Measurements from ENCODE around the gene DDAH1.
A peak's percentile ranks its signal among the peaks of the same experiment; 100 is the strongest.
"Not testable (repeated sequence)": the region's sequence is repeated elsewhere in the genome, so short reads cannot be mapped to it uniquely, and the experiment has no call there.

DDAH1 gene

DNA sequence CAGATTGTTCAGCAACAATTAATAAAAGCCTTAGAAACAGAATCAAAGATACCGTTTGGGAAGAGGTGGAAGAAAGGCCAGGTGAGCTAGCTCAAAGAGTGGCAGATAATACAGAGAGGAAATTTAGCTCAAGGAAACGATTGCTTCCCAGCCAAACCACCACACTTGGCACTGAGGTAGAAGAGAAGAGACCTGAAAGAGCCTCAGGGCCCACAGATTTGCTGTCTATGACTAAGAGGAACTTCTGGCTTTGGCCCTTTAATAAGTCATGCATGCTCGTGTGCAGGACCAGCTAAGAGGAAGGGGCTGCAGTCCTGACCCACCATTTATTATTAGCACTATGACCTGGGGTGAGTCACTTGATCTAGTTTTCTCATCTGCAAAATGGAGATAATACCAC is 115.7 kb downstream of the DDAH1 start:
- H3K27me3 ChIP-seq (ENCODE audit: insufficient read depth, low read length, poor library complexity, severe bottlenecking): no peaks in the 10 kb centered on the region
- no peak overlapping the region for H3K4me2 ChIP-seq (ENCODE audit: low read depth, low read length, poor library complexity, severe bottlenecking)
- no peaks in the 10 kb centered on the region for H3K4me1 ChIP-seq (ENCODE audit: insufficient read depth, low read length, poor library complexity, severe bottlenecking)
- H3K4me3 ChIP-seq (ENCODE audit: low read length, poor library complexity, severe bottlenecking): no peak overlapping the region
- no peaks in the 10 kb centered on the region for H3K36me3 ChIP-seq (ENCODE audit: insufficient read depth, low read length)
- no peaks in the 10 kb centered on the region for H3K9me2 ChIP-seq (replicated peaks; ENCODE audit: low read depth, low read length)
- H3K9ac ChIP-seq (ENCODE audit: low read depth, low read length, poor library complexity, severe bottlenecking): no peak overlapping the region
- H3K9me3 ChIP-seq (ENCODE audit: insufficient read depth, low read depth, low read length): no peaks in the 10 kb centered on the region
- H3K79me2 ChIP-seq (ENCODE audit: insufficient read depth, low read length): no peaks in the 10 kb centered on the region
- H2AFZ ChIP-seq (ENCODE audit: low read length): no peak overlapping the region
- H4K20me1 ChIP-seq (ENCODE audit: insufficient read depth, low read length, poor library complexity, severe bottlenecking): no peaks in the 10 kb centered on the region
- no peak for TF ChIP-seq EZH2phosphoT487 (IDR thresholded peaks at IDR 0.05; ENCODE audit: borderline replicate concordance)
- TF ChIP-seq, protein P1, sequence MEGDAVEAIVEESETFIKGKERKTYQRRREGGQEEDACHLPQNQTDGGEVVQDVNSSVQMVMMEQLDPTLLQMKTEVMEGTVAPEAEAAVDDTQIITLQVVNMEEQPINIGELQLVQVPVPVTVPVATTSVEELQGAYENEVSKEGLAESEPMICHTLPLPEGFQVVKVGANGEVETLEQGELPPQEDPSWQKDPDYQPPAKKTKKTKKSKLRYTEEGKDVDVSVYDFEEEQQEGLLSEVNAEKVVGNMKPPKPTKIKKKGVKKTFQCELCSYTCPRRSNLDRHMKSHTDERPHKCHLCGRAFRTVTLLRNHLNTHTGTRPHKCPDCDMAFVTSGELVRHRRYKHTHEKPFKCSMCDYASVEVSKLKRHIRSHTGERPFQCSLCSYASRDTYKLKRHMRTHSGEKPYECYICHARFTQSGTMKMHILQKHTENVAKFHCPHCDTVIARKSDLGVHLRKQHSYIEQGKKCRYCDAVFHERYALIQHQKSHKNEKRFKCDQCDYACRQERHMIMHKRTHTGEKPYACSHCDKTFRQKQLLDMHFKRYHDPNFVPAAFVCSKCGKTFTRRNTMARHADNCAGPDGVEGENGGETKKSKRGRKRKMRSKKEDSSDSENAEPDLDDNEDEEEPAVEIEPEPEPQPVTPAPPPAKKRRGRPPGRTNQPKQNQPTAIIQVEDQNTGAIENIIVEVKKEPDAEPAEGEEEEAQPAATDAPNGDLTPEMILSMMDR (conservative IDR thresholded peaks at IDR 0.05; ENCODE audit: low read length): no peak
- H3F3A ChIP-seq (ENCODE audit: low read depth): no peaks in the 10 kb centered on the region

- Histone ChIP-seq H3F3A (ENCODE audit: low read depth) (no peaks in the 10 kb centered on the region), H3K4me3 (ENCODE audit: low read length, poor library complexity, severe bottlenecking) (no peak overlapping the region), H3K4me2 (ENCODE audit: low read depth, low read length, poor library complexity, severe bottlenecking) (no peak overlapping the region), H3K27me3 (ENCODE audit: insufficient read depth, low read length, poor library complexity, severe bottlenecking) (no peaks in the 10 kb centered on the region), H3K79me2 (ENCODE audit: insufficient read depth, low read length) (no peaks in the 10 kb centered on the region), H2AFZ (ENCODE audit: low read length) (no peak overlapping the region), H3K9me3 (ENCODE audit: insufficient read depth, low read depth, low read length) (no peaks in the 10 kb centered on the region), H3K4me1 (ENCODE audit: insufficient read depth, low read length, poor library complexity, severe bottlenecking) (peaks cover 6% of the 10 kb centered on the region), H3K36me3 (ENCODE audit: insufficient read depth, low read length) (no peaks in the 10 kb centered on the region), H3K9ac (ENCODE audit: low read depth, low read length, poor library complexity, severe bottlenecking) (no peak overlapping the region), H4K20me1 (ENCODE audit: insufficient read depth, low read length, poor library complexity, severe bottlenecking) (no peaks in the 10 kb centered on the region), H3K9me2 (replicated peaks; ENCODE audit: low read depth, low read length) (no peaks in the 10 kb centered on the region)
- TF ChIP-seq, protein P1 (conservative IDR thresholded peaks at IDR 0.05; ENCODE audit: low read length): no peak
- TF ChIP-seq EZH2phosphoT487 (IDR thresholded peaks at IDR 0.05; ENCODE audit: borderline replicate concordance): no peak
Observed at GRCh38 chr1:85347908-85348307, 117.1 kb downstream of the DDAH1 start.

- H3K9me2 ChIP-seq (replicated peaks; ENCODE audit: low read depth, low read length); H3F3A ChIP-seq (ENCODE audit: low read depth): not testable (repeated sequence)
Observed at GRCh38 chr1:85347275-85347674, 117.7 kb downstream of the DDAH1 start.

DNA sequence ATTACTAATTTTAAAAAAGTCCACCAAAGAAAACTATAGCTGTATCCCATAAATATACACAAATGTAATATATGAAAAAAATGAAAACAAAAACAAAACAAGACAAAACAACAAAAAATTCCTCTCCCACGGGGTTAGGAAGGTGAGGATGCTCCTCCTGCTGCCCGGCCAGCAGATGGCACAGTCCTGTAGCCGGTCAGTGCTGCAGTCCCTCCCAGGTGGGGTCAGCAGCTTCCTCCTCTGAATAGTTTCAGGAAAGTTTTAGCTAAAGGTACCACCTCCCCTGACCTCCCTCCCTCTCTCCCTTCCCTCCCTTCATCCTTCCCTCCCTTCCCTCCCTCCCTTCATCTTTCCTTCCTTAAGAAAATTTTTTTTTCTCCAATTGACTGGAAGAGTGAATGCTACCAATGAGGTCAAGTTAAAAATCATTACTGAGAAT is 120.7 kb downstream of the DDAH1 start:
- Histone ChIP-seq H3K9me3 (ENCODE audit: insufficient read depth, low read depth, low read length) (no peaks in the 10 kb centered on the region), H3K9ac (ENCODE audit: low read depth, low read length, poor library complexity, severe bottlenecking) (no peak overlapping the region), H3K36me3 (ENCODE audit: insufficient read depth, low read length) (no peaks in the 10 kb centered on the region), H3K79me2 (ENCODE audit: insufficient read depth, low read length) (no peaks in the 10 kb centered on the region), H3K4me1 (ENCODE audit: insufficient read depth, low read length, poor library complexity, severe bottlenecking) (peaks cover 6% of the 10 kb centered on the region), H4K20me1 (ENCODE audit: insufficient read depth, low read length, poor library complexity, severe bottlenecking) (no peaks in the 10 kb centered on the region), H3K4me3 (ENCODE audit: low read length, poor library complexity, severe bottlenecking) (no peak overlapping the region), H3K27me3 (ENCODE audit: insufficient read depth, low read length, poor library complexity, severe bottlenecking) (no peaks in the 10 kb centered on the region), H2AFZ (ENCODE audit: low read length) (no peak overlapping the region), H3K9me2 (replicated peaks; ENCODE audit: low read depth, low read length) (no peaks in the 10 kb centered on the region), H3K4me2 (ENCODE audit: low read depth, low read length, poor library complexity, severe bottlenecking) (no peak overlapping the region), H3F3A (ENCODE audit: low read depth) (no peaks in the 10 kb centered on the region)
- TF ChIP-seq, protein P1 (conservative IDR thresholded peaks at IDR 0.05; ENCODE audit: low read length): peak; percentile 46
- no peak for TF ChIP-seq EZH2phosphoT487 (IDR thresholded peaks at IDR 0.05; ENCODE audit: borderline replicate concordance)

More at GRCh38 chr1:85347275-85347674, 117.7 kb downstream of the DDAH1 start:
- H3K27me3 ChIP-seq (ENCODE audit: insufficient read depth, low read length, poor library complexity, severe bottlenecking); H3K79me2 ChIP-seq (ENCODE audit: insufficient read depth, low read length); H3K9ac ChIP-seq (ENCODE audit: low read depth, low read length, poor library complexity, severe bottlenecking); H4K20me1 ChIP-seq (ENCODE audit: insufficient read depth, low read length, poor library complexity, severe bottlenecking); H3K4me3 ChIP-seq (ENCODE audit: low read length, poor library complexity, severe bottlenecking); H3K4me2 ChIP-seq (ENCODE audit: low read depth, low read length, poor library complexity, severe bottlenecking); H2AFZ ChIP-seq (ENCODE audit: low read length); H3K9me3 ChIP-seq (ENCODE audit: insufficient read depth, low read depth, low read length); H3K36me3 ChIP-seq (ENCODE audit: insufficient read depth, low read length); H3K4me1 ChIP-seq (ENCODE audit: insufficient read depth, low read length, poor library complexity, severe bottlenecking): not testable (repeated sequence)
